ENCODE measurements around the gene MMEL1.

- TF ChIP-seq, protein P1, sequence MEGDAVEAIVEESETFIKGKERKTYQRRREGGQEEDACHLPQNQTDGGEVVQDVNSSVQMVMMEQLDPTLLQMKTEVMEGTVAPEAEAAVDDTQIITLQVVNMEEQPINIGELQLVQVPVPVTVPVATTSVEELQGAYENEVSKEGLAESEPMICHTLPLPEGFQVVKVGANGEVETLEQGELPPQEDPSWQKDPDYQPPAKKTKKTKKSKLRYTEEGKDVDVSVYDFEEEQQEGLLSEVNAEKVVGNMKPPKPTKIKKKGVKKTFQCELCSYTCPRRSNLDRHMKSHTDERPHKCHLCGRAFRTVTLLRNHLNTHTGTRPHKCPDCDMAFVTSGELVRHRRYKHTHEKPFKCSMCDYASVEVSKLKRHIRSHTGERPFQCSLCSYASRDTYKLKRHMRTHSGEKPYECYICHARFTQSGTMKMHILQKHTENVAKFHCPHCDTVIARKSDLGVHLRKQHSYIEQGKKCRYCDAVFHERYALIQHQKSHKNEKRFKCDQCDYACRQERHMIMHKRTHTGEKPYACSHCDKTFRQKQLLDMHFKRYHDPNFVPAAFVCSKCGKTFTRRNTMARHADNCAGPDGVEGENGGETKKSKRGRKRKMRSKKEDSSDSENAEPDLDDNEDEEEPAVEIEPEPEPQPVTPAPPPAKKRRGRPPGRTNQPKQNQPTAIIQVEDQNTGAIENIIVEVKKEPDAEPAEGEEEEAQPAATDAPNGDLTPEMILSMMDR (IDR thresholded peaks at IDR 0.05; ENCODE audit: low read length), result no peak
- TF ChIP-seq EZH2phosphoT487 (IDR thresholded peaks at IDR 0.05; ENCODE audit: low read length) (no peak), EZH2 (optimal IDR thresholded peaks at IDR 0.05; ENCODE audit: low read depth, low read length) (no peak)
Observed at GRCh38 chr1:2636733-2637132, 3.9 kb upstream of the MMEL1 start.
